Right atrium auricular region (tissue), 2 donors: ENCODE results near the gene BTF3. TPM values are rescaled to one million over a fixed set of nuclear protein-coding genes. Genes with fewer than 3 reads are reported as not detected.
A peak's percentile ranks its signal among the peaks of the same experiment; 100 is the strongest.

ENCODE experiments used
- DNase-seq: peaks from one replicate; pipeline ENCODE4 v3.0.0-alpha.2; 2019; ENCODE audit warnings: low spot score
- H3K27ac ChIP-seq, 2 donors: fragments of 200-600 bp; sonication (generic); 1 replicate in 1 of 2; 2 replicates in 1 of 2; pipeline ENCODE4 v1.5.1; 2016 to 2019
- H3K27me3 ChIP-seq, 2 donors: fragments of 200-600 bp; sonication (generic); one replicate each; pipeline versions ENCODE4 v1.5.1 to v1.6.0; 2017 to 2019
- H3K36me3 ChIP-seq: fragments of 200-600 bp; sonication (generic); one replicate; pipeline ENCODE4 v1.5.1; 2016
- H3K4me1 ChIP-seq, 2 donors: fragments of 200-600 bp; sonication (generic); one replicate each; pipeline versions ENCODE4 v1.5.1 to v1.6.0; 2017 to 2019
- H3K4me3 ChIP-seq, 2 donors: fragments of 200-600 bp; sonication (generic); 1 replicate in 1 of 2; 2 replicates in 1 of 2; pipeline ENCODE4 v1.5.1; 2017 to 2019; ENCODE audit warnings: mild to moderate bottlenecking in 1 of 2, moderate library complexity in 1 of 2
- H3K9me3 ChIP-seq, 2 donors: fragments of 200-600 bp; sonication (generic); one replicate each; pipeline ENCODE4 v1.5.1; 2019
- CTCF ChIP-seq, 2 donors: fragments of 200-600 bp; sonication (generic); IDR thresholded peaks; one replicate each; pipeline ENCODE4 v1.5.1; 2019; ENCODE audit warnings: antibody characterized with exemption in 2 of 2
- total RNA-seq, 2 donors: library from RNA; depleted of rRNA; stranded (reverse); fragments of >200 nt; gene quantifications; one replicate each; pipeline ENCODE4 v1.1.0, GENCODE V29; 2016

Gene BTF3
- 100 to 1,000 TPM; 409 to 434 TPM for total RNA-seq

GRCh38 chr5:73498057-73498992 lies at the start of gene BTF3:
TSS of gene BTF3 (plus strand) at chr5:73498442. CDS start at chr5:73498668, 226 bp downstream.
- peak; percentile 97 for DNase-seq
- no peaks in the 10 kb centered on the region for H3K9me3 ChIP-seq
- peak within 1 kb of the TSS; percentile 93 to 95 for H3K27ac ChIP-seq
- peaks cover 0 to 21% of the 10 kb centered on the region in 2 donors for H3K4me1 ChIP-seq
- H3K36me3 ChIP-seq = peaks cover 21% of the 10 kb centered on the region
- peak in 1 of 2 donors; percentile 20 for TF ChIP-seq CTCF (IDR thresholded peaks at IDR 0.05)
- H3K27me3 ChIP-seq = no peaks in the 10 kb centered on the region
- H3K4me3 ChIP-seq = peak within 1 kb of the TSS; percentile 92 to 96

- Histone ChIP-seq H3K36me3 (no peaks in the 10 kb centered on the region), H3K27ac (no peak within 1 kb of the TSS), H3K9me3 (no peaks in the 10 kb centered on the region), H3K4me1 (peaks cover 0 to 26% of the 10 kb centered on the region in 2 donors), H3K4me3 (peak within 1 kb of the TSS; percentile 29 to 47), H3K27me3 (peaks cover 70 to 74% of the 10 kb centered on the region in 2 donors)
- no peak for DNase-seq
- peak in 1 of 2 donors; percentile 16 for TF ChIP-seq CTCF (IDR thresholded peaks at IDR 0.05)
Measured at GRCh38 chr5:73448463-73449136, 49.6 kb upstream of the BTF3 start, which contains the start of gene FOXD1. TSS of gene FOXD1 (minus strand) at chr5:73448777. CDS start at chr5:73448362, 415 bp downstream.

- no peak for TF ChIP-seq CTCF (IDR thresholded peaks at IDR 0.05)
- Histone ChIP-seq H3K4me3 (no peak overlapping the region), H3K9me3 (no peaks in the 10 kb centered on the region), H3K36me3 (no peaks in the 10 kb centered on the region), H3K27ac (no peak overlapping the region), H3K4me1 (peaks cover 0 to 26% of the 10 kb centered on the region in 2 donors), H3K27me3 (peaks cover 56 to 59% of the 10 kb centered on the region in 2 donors)
- no peak for DNase-seq
Measured at GRCh38 chr5:73450137-73450536, 48.1 kb upstream of the BTF3 start.

GRCh38 chr5:73450672-73451223 lies 47.5 kb upstream of the BTF3 start:
- Histone ChIP-seq H3K4me1 (peaks cover 0 to 26% of the 10 kb centered on the region in 2 donors), H3K4me3 (no peak overlapping the region), H3K9me3 (no peaks in the 10 kb centered on the region), H3K27ac (no peak overlapping the region), H3K36me3 (no peaks in the 10 kb centered on the region), H3K27me3 (peaks cover 50 to 53% of the 10 kb centered on the region in 2 donors)
- DNase-seq = no peak
- TF ChIP-seq CTCF (IDR thresholded peaks at IDR 0.05) = no peak

GRCh38 chr5:73451224-73452130 lies 46.8 kb upstream of the BTF3 start:
- H3K9me3 ChIP-seq = no peaks in the 10 kb centered on the region
- H3K27me3 ChIP-seq = peaks cover 42 to 46% of the 10 kb centered on the region in 2 donors
- peak overlapping the region in 1 of 2 donors; percentile 1 for H3K4me3 ChIP-seq
- H3K36me3 ChIP-seq = no peaks in the 10 kb centered on the region
- peak; percentile 69 to 93 for TF ChIP-seq CTCF (IDR thresholded peaks at IDR 0.05)
- DNase-seq = no peak
- H3K4me1 ChIP-seq = peaks cover 0 to 26% of the 10 kb centered on the region in 2 donors
- H3K27ac ChIP-seq = no peak overlapping the region
